Measurements from ENCODE around the gene ASB7. TPM values are rescaled to one million over a fixed set of nuclear protein-coding genes. Genes with fewer than 3 reads are reported as not detected.

Gene ASB7
- total RNA-seq, 1 donor from 2014 or later, result 7.9 TPM

- TF ChIP-seq CTCF (conservative IDR thresholded peaks at IDR 0.05; ENCODE audit: low read depth, low read length), result no peak
- no peak for DNase-seq (ENCODE audit: low read depth)
- no peak overlapping the region for H3K4me3 ChIP-seq (ENCODE audit: low read depth, low read length)
These were observed 83.8 kb downstream of the ASB7 start for GRCh38 chr15:100686021-100686724.

- no peak overlapping the region for H3K4me3 ChIP-seq (ENCODE audit: low read depth, low read length)
- DNase-seq (ENCODE audit: low read depth), result no peak
- TF ChIP-seq CTCF (conservative IDR thresholded peaks at IDR 0.05; ENCODE audit: low read depth, low read length), result no peak
These were observed 84.5 kb downstream of the ASB7 start for GRCh38 chr15:100686725-100687473.

- no peak for DNase-seq (ENCODE audit: low read depth)
- no peak overlapping the region for H3K4me3 ChIP-seq (ENCODE audit: low read depth, low read length)
- no peak for TF ChIP-seq CTCF (conservative IDR thresholded peaks at IDR 0.05; ENCODE audit: low read depth, low read length)
These were observed 85.3 kb downstream of the ASB7 start for GRCh38 chr15:100687582-100688141.

GRCh38 chr15:100688549-100689120, 86.2 kb downstream of the ASB7 start:
- no peak for DNase-seq (ENCODE audit: low read depth)
- no peak overlapping the region for H3K4me3 ChIP-seq (ENCODE audit: low read depth, low read length)
- no peak for TF ChIP-seq CTCF (conservative IDR thresholded peaks at IDR 0.05; ENCODE audit: low read depth, low read length)

GRCh38 chr15:100689131-100689899, 86.9 kb downstream of the ASB7 start:
- TF ChIP-seq CTCF (conservative IDR thresholded peaks at IDR 0.05; ENCODE audit: low read depth, low read length), result no peak
- DNase-seq (ENCODE audit: low read depth), result no peak
- no peak overlapping the region for H3K4me3 ChIP-seq (ENCODE audit: low read depth, low read length)

GRCh38 chr15:100690032-100690794, 87.8 kb downstream of the ASB7 start:
- H3K4me3 ChIP-seq (ENCODE audit: low read depth, low read length), result no peak overlapping the region
- DNase-seq (ENCODE audit: low read depth), result no peak
- TF ChIP-seq CTCF (conservative IDR thresholded peaks at IDR 0.05; ENCODE audit: low read depth, low read length), result no peak

All from epithelial cell of proximal tubule (primary cell).